Measurements from ENCODE around the gene APBB2.

- TF ChIP-seq JUND (IDR thresholded peaks at IDR 0.05) (no peak), FOXA1 (IDR thresholded peaks at IDR 0.05) (no peak), REST (IDR thresholded peaks at IDR 0.05) (no peak), CTCF (IDR thresholded peaks at IDR 0.05; ENCODE audit: low read depth, low read length, missing input control) (no peak), GABPA (IDR thresholded peaks at IDR 0.05 in 1 of 2, conservative IDR thresholded peaks at IDR 0.05 in 1 of 2) (no peak)
Observed at GRCh38 chr4:41256131-41256739, 41.9 kb upstream of the APBB2 start.

All from liver (tissue), 3 donors.